IPS-20b (cell line): ENCODE measurements around the gene CLCNKB.
A peak's percentile ranks its signal among the peaks of the same experiment; 100 is the strongest.
"Not testable (repeated sequence)": the region's sequence is repeated elsewhere in the genome, so short reads cannot be mapped to it uniquely, and the experiment has no call there.

ENCODE experiments used
- H3K27ac ChIP-seq: one replicate; pipeline ENCODE4 v1.5.1; 2013; ENCODE audit warnings: low read length
- H3K27me3 ChIP-seq: 2 replicates; pipeline ENCODE4 v1.6.1; 2013; ENCODE audit warnings: mild to moderate bottlenecking, low read length, inconsistent platforms; ENCODE audit not compliant: insufficient read depth
- H3K36me3 ChIP-seq: 2 replicates; pipeline ENCODE4 v1.6.1; 2013; ENCODE audit warnings: low read depth, mild to moderate bottlenecking, inconsistent platforms, low read length, moderate library complexity; ENCODE audit not compliant: insufficient read depth
- H3K4me1 ChIP-seq: 2 replicates; pipeline ENCODE4 v1.6.1; 2013; ENCODE audit warnings: mild to moderate bottlenecking, control low read depth, inconsistent platforms, low read length, moderate library complexity; ENCODE audit not compliant: insufficient read depth
- H3K4me3 ChIP-seq: 2 replicates; pipeline ENCODE4 v1.5.1; 2013; ENCODE audit warnings: mild to moderate bottlenecking, low read length, inconsistent platforms
- H3K9ac ChIP-seq: 2 replicates; pipeline ENCODE4 v1.6.1; 2013; ENCODE audit warnings: low read depth, mild to moderate bottlenecking, inconsistent platforms, low read length, moderate library complexity
- H3K9me3 ChIP-seq: 2 replicates; pipeline ENCODE4 v1.6.1; 2013; ENCODE audit warnings: mild to moderate bottlenecking, low read depth, low read length, inconsistent platforms; ENCODE audit not compliant: insufficient read depth

Gene CLCNKB

DNA sequence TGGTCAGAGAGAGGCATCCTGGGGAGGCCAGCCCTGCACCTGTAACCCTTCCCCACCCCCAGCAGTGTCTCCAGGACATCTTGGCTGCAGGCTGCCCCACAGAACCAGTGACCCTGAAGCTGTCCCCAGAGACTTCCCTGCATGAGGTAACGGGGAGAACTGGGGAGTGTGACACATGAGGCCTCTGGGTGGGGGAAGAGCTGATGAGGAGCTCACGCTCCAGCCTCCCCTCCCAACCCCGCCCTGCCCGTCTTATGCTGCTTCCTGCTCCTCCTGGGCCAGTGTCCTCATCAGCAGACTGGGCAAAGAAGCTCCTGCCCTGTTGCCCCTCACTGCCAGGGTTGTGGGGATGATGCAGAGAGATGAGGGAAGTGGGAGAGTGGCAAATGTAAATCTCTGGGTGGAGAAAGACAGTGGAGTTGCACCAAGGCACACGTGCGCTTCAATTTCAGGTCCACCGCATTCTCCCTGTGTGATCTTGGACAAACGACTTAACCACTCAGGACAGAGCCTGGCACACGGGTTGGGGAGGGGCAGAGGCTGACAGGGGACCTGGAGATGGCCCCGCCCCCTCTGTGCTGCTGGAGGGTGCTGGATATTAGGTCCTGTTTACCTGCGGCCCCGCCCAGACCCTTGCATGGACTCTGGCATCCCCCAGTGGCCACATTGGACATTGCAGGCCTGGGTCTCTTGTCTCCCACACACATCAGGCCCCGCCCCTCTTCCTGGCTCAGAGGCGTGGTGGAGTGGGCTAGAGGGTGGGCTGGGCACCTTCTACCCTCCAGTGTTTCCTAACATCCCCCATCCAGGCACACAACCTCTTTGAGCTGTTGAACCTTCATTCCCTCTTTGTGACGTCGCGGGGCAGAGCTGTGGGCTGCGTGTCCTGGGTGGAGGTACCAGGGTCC lies 12.3 kb downstream of the CLCNKB start:
- Histone ChIP-seq H3K4me3 (0 out of 2 replicates have a peak overlapping the region, but pooled peaks have one; percentile 6), H3K36me3 (no peaks in the 10 kb centered on the region), H3K4me1 (no peaks in the 10 kb centered on the region; the same call in 1 of the 2 replicates), H3K9me3 (no peaks in the 10 kb centered on the region), H3K27ac (no peak overlapping the region), H3K9ac (no peak overlapping the region), H3K27me3 (no peaks in the 10 kb centered on the region)

DNA sequence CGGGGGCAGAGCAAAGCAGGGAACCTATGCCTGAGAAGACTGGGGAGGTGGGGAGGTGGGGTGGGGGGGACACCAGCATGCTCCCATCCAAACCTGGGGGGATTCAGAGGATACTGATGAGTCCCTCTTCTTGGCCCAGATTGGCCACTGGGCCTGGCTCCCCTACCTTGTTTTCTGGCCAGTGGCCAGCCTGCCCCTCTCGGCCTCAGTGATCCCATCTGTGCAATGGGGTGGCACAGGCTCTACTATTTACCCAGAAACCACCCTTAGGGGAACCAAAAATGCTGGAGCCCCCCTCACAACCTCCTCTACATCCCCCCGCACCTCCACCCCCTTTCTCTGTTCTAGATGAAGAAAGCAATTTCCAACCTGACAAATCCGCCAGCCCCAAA lies 12.9 kb downstream of the CLCNKB start:
- not testable (repeated sequence) for H3K36me3 ChIP-seq, H3K27ac ChIP-seq, H3K4me3 ChIP-seq, H3K4me1 ChIP-seq, H3K9ac ChIP-seq, H3K27me3 ChIP-seq, H3K9me3 ChIP-seq

DNA sequence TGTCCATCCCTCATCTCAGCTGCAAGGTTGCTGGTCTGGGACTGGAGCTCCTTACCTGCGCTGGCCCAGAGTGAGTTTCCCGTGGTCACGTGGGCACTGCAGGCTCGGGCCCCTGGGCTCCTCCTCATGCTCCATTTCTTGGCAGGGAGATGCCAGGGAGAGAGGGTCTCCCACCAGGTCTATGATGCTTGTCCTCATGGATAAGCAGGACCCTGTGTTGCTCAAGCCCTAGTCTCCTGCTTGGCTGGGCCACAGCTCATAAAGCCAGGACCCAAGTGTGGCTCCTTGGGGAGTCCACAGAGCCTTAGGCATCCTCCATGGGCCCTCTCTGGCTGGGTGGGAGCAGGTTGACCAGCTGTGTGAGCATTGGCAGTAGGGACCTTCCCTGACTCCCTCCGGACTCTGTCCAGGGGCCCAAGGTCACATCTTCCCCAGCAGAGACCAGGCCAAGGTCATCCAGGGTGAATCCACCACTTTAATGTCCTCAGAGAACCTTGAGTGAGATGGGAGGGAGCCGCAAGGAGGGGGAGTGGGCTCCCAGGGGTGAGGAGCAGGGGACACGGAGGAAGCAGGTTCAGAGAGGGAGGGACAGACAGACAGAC lies 13.8 kb downstream of the CLCNKB start:
- H3K27me3 ChIP-seq, H3K4me3 ChIP-seq, H3K4me1 ChIP-seq, H3K9ac ChIP-seq, H3K36me3 ChIP-seq, H3K27ac ChIP-seq, H3K9me3 ChIP-seq: not testable (repeated sequence)

DNA sequence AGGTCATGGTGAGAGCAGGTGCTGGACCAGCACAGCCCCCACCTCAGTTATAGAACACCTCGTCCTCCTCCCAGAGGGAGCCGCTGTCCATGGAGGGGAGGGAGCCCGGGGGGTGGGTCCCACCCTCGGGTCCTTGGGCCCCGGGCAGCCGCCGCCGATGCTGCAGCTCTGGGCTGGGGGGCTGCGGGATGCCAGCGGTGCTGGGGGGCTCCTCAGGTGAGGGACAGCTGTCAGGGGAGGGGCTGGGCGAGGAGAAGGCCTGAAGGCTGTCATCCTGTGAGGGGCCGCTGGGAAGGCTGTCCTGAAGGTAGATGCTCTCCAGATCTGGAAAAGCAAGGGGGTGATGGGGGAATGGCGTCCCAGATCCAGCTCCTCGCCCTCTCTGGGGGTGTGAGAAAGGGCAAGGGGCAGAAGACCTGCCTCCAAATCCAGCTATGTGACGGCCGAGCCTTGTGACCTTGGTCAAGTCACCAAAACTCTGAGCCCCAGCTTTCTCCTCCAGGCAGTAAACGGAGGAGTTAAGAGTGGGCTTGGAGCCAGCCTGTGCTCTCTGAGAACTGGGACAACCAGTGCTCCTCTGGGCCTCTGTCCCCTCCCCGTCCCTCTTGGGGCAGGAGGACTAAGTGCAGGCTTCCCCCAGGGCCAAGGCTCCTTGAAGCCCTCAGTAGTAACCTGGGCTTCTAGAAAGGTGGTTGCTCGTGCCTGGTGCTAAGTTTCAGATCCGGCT lies 15.0 kb downstream of the CLCNKB start:
- H3K27me3 ChIP-seq, H3K4me1 ChIP-seq, H3K27ac ChIP-seq, H3K9me3 ChIP-seq, H3K36me3 ChIP-seq, H3K4me3 ChIP-seq, H3K9ac ChIP-seq: not testable (repeated sequence)

DNA sequence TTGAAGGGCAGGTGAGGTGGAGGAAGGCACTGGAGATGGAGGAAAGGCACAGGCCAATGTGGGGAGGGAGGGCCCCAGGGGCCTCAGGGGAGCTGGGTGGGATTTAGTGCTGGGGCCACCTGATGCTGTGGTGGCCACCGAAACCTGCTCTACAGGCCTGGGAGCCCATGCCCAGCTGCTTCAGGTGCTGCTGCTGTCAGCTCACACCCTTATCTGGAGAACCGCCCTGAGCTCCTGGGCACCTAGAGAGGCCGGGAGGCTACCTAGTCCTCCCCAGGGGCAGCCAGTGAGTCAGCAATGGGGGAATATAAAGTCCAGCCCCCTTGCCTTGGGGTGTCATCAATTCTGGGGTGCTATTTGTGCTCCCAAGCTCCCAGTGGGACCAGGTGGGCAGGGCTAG lies 17.7 kb downstream of the CLCNKB start:
- H3K36me3 ChIP-seq = no peaks in the 10 kb centered on the region
- H3K4me3 ChIP-seq = no peak overlapping the region
- H3K27ac ChIP-seq = no peak overlapping the region
- H3K4me1 ChIP-seq = peaks cover 2% of the 10 kb centered on the region; the same call in 1 of the 2 replicates
- H3K27me3 ChIP-seq = peaks cover 7% of the 10 kb centered on the region; the same call in 1 of the 2 replicates
- no peak overlapping the region for H3K9ac ChIP-seq
- no peaks in the 10 kb centered on the region for H3K9me3 ChIP-seq

DNA sequence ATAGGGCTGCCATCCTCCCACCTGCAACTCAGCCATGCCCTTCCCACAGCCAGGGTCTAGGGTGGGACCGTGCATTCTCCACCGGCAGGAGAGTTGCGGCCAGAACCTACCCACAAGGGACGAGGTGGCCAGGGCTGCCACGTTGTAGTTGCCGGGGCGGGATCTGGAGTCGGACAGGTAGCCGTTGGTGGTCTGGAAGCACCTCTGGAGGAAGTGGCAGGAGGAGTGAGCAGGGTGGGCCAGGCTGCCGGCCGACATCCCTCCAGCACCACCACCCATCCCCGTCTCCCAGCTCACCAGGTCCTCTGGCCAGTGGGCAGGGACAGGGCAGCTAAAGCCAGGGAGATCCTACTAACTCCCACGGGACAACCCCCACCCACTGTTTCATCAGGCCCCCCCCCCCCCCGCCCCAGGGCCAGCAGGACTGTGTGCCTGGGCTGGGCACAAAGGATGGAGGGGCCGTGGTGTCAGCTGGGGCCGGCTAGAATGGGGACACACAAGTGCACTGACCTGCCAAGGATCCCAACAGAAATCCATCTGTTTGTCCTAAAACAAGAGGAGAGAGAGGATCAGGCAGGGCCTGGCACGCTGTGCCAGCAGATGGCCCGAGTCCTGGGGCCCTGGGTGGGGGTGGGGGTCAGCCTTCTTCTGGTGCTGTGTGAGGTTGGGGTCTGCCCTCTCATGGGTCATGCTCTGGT lies 18.6 kb downstream of the CLCNKB start:
- H3K36me3 ChIP-seq, H3K4me3 ChIP-seq, H3K9me3 ChIP-seq, H3K27me3 ChIP-seq, H3K9ac ChIP-seq, H3K4me1 ChIP-seq, H3K27ac ChIP-seq: not testable (repeated sequence)

DNA sequence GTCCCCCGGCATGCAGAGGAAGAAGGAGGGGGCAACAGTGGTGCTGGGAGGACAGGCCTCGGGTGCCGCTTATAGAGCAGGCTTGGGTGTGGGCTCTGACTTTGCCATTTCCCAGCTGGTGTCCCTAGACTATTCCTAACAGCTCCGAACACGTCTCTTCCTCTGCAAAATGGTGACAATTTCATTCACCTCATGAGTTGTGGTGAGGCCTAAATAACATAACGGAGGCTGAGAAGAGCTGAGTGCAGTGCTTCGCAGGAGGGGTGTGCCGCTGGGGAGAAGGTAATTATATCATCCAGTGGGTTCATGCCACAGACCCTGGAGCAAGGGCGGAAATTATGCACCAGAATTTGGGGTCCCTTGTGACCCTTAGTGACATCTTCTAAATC lies 19.1 kb downstream of the CLCNKB start:
- H3K4me1 ChIP-seq, H3K27ac ChIP-seq, H3K36me3 ChIP-seq, H3K9ac ChIP-seq, H3K9me3 ChIP-seq, H3K4me3 ChIP-seq, H3K27me3 ChIP-seq: not testable (repeated sequence)

DNA sequence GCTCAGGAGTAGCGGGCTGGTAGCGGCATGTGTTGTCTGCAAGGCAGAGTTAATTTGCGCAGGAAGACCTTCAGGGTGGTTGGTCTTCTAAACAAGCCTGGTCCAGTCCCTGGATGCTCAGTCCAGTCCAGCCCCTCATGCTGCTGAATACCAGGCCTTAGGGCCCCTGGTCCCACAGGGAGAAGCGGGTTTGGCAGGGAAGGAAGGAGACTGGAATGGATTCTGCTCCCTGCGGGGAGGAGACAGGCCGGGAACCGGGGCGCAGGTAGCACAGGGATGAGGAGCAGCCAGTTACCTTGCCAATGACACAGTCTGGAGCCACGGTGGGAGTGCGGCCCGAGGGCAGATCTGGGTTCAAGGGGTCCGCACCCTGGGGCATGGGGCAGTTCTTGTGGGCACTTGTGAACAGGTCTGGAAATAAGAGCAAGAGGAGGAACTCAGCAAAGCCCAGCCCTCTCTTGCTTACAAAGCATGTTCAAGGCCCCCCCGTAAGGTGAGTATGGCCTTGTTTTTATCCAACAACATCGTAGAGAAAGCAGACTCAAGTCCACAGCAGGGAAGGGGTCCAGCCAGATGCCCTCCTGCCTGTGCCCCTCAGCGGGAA lies 19.7 kb downstream of the CLCNKB start:
- H3K9me3 ChIP-seq = no peaks in the 10 kb centered on the region
- no peak overlapping the region for H3K4me3 ChIP-seq
- H3K27me3 ChIP-seq = peaks cover 7% of the 10 kb centered on the region; the same call in 1 of the 2 replicates
- no peaks in the 10 kb centered on the region for H3K36me3 ChIP-seq
- H3K4me1 ChIP-seq = peaks cover 2% of the 10 kb centered on the region; the same call in 1 of the 2 replicates
- no peak overlapping the region for H3K9ac ChIP-seq
- no peak overlapping the region for H3K27ac ChIP-seq

DNA sequence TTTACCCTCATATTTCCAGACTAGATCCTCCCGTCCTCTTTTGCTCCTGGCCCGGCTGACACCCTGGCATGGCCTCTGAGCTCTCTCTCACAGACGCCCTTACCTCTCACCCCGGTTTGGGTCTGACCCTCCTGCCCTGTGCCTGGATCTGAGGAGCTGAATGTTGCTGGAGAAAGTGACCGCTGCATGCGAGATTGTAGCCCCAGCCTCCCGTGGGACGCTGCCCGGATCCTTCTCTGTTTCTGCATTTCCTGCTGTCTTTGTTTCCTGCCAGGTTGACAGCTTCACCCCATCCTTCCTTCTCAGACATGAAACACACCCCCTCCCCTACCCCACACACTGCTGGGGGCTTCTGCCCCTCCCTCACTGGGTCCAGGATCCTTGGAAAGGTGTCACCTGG lies 20.3 kb downstream of the CLCNKB start:
- Histone ChIP-seq H3K36me3 (no peaks in the 10 kb centered on the region), H3K9me3 (no peaks in the 10 kb centered on the region), H3K4me3 (no peak overlapping the region), H3K9ac (no peak overlapping the region), H3K27me3 (peaks cover 7% of the 10 kb centered on the region; the same call in 1 of the 2 replicates), H3K27ac (no peak overlapping the region), H3K4me1 (peaks cover 2% of the 10 kb centered on the region; the same call in 1 of the 2 replicates)

DNA sequence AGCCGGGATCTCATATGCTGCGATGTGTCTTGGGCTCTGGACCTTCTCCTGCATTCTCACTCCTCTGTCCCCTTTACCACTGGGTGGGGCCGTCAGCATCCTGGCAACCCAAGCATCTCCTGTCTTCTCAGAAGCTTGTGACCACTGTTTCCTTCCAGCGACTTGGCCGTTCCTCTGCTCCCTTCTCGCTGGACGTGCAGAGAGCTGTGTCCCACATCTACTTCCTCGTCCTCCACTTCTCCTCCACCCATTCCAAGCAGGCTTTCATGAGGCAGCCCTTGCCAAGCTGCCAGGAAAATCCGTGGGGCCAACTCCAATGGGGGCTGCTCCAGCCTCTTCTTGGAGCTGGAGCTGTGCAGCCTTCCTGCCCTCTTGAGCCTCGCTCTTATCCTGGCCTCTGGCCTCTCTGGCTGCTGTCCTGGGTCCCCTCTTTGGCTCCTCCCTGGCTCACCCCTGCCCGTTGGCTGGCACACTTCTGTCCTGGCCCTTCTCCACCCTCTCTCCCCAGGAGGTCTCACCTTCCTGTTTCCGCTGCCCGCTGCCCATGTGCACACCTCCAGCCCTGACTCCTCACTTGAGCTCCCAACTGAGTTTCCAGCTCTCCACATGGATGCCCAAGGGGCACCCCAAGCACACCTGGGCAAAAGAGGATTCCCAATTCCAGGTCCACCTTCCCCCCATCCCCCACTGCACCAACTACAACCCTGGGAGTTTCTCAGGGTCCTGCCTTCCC lies 21.1 kb downstream of the CLCNKB start:
- Histone ChIP-seq H3K27me3 (peaks cover 7% of the 10 kb centered on the region; the same call in 1 of the 2 replicates), H3K9me3 (no peaks in the 10 kb centered on the region), H3K9ac (no peak overlapping the region), H3K36me3 (no peaks in the 10 kb centered on the region), H3K27ac (no peak overlapping the region), H3K4me1 (peaks cover 2% of the 10 kb centered on the region; the same call in 1 of the 2 replicates), H3K4me3 (no peak overlapping the region)

DNA sequence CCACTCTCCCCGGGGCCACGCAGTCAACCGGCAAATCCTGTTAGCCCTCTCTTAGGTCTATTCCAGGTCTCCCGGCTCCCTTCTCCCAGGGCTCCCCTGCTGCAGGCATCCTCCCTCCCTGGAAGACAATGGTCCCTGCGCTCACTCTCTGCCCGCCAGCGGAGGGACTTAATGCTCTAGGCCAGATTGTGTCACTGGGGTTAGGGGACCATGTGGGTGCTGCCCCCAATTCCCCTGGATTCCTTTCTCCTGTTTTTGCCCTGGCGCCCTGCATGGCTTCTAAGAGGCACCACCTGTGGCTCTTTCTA lies 21.6 kb downstream of the CLCNKB start:
- Histone ChIP-seq H3K4me3 (no peak overlapping the region), H3K9me3 (no peaks in the 10 kb centered on the region), H3K36me3 (no peaks in the 10 kb centered on the region), H3K27ac (no peak overlapping the region), H3K27me3 (peaks cover 7% of the 10 kb centered on the region; the same call in 1 of the 2 replicates), H3K9ac (no peak overlapping the region), H3K4me1 (peaks cover 2% of the 10 kb centered on the region; the same call in 1 of the 2 replicates)
